ENCODE results near the gene TMEM240.

Gene TMEM240

GRCh38 chr1:1538989-1539309 is 1.5 kb downstream of the TMEM240 start:
- no peak for DNase-seq (ENCODE audit: low read depth)
- no peak for TF ChIP-seq CTCF (conservative IDR thresholded peaks at IDR 0.05; ENCODE audit: low read length)
- peak overlapping the region; percentile 69 for H3K4me3 ChIP-seq (ENCODE audit: low read length)

- H3K4me3 ChIP-seq (ENCODE audit: low read length), result no peak overlapping the region; the same call in 1 of the 2 replicates
- DNase-seq (ENCODE audit: low read depth), result no peak
- TF ChIP-seq CTCF (conservative IDR thresholded peaks at IDR 0.05; ENCODE audit: low read length), result no peak
These were observed 2.1 kb downstream of the TMEM240 start for GRCh38 chr1:1538334-1538733.

GRCh38 chr1:1537626-1538250 is 2.7 kb downstream of the TMEM240 start:
- no peak for TF ChIP-seq CTCF (conservative IDR thresholded peaks at IDR 0.05; ENCODE audit: low read length)
- no peak for DNase-seq (ENCODE audit: low read depth)
- no peak overlapping the region for H3K4me3 ChIP-seq (ENCODE audit: low read length)

GRCh38 chr1:1536938-1537546 is 3.4 kb downstream of the TMEM240 start:
- no peak for TF ChIP-seq CTCF (conservative IDR thresholded peaks at IDR 0.05; ENCODE audit: low read length)
- no peak overlapping the region for H3K4me3 ChIP-seq (ENCODE audit: low read length)
- DNase-seq (ENCODE audit: low read depth), result no peak

GRCh38 chr1:1536019-1536937 is 4.1 kb downstream of the TMEM240 start:
- H3K4me3 ChIP-seq (ENCODE audit: low read length), result no peak overlapping the region
- no peak for TF ChIP-seq CTCF (conservative IDR thresholded peaks at IDR 0.05; ENCODE audit: low read length)
- DNase-seq (ENCODE audit: low read depth), result no peak

- TF ChIP-seq CTCF (conservative IDR thresholded peaks at IDR 0.05; ENCODE audit: low read length), result no peak
- H3K4me3 ChIP-seq (ENCODE audit: low read length), result no peak overlapping the region
- no peak for DNase-seq (ENCODE audit: low read depth)
These were observed 5.0 kb downstream of the TMEM240 start for GRCh38 chr1:1535201-1536018.
